ENCODE data around the gene CISD1.

CISD1 gene

DNA sequence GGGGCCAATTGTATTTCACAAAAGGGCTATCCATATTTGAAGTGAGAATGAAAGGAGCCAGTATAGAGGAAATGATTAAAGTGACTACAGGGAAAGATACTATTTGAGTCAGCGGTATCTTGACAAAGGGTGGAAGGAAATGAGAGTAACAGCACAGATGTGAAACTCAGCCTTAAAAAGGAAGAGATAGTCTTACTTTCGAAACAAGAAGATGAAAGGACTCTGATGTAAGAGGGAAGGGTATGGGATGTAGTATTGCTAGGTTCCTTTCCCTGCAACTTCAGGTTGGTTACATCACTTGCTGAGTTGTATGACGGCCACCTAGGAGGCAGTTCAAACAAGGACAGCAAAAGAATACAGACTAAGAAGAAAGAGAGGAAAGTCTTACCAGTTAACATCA, 13.7 kb downstream of the CISD1 start:
- H2BK12ac ChIP-seq (ENCODE audit: low read length) = no peak overlapping the region
- H3K14ac ChIP-seq (ENCODE audit: low read length) = no peak overlapping the region
- H3K36me3 ChIP-seq (ENCODE audit: control insufficient read depth in 1 of 2, insufficient read depth in 2 of 2, low read length in 2 of 2) = peaks cover 0 to 2% of the 10 kb centered on the region in 2 experiments
- H2AFZ ChIP-seq (ENCODE audit: insufficient read depth, low read length, poor library complexity) = no peak overlapping the region
- H3K18ac ChIP-seq (ENCODE audit: low read length) = no peak overlapping the region
- peak; percentile 19 to 78 for DNase-seq
- no peak overlapping the region for H2BK120ac ChIP-seq (ENCODE audit: insufficient read depth, low read length, poor library complexity)
- H3K9ac ChIP-seq (ENCODE audit: low read length) = no peak overlapping the region
- H3K9me3 ChIP-seq (ENCODE audit: insufficient read depth, low read depth, low read length) = no peaks in the 10 kb centered on the region
- H3K27me3 ChIP-seq (ENCODE audit: insufficient read depth, low read length) = no peaks in the 10 kb centered on the region
- H3K4ac ChIP-seq (ENCODE audit: low read depth, low read length) = no peak overlapping the region
- no peak overlapping the region for H3K27ac ChIP-seq (ENCODE audit: low read depth, low read length)
- H4K8ac ChIP-seq (ENCODE audit: low read depth, low read length) = no peak overlapping the region
- no peak overlapping the region for H3K23ac ChIP-seq (ENCODE audit: low read length)
- no peak overlapping the region for H3K4me2 ChIP-seq (ENCODE audit: low read length)
- H3K4me1 ChIP-seq (ENCODE audit: control insufficient read depth in 1 of 2, insufficient read depth in 2 of 2, low read length in 2 of 2) = no peaks in the 10 kb centered on the region
- no peaks in the 10 kb centered on the region for H3K79me2 ChIP-seq (ENCODE audit: control insufficient read depth, insufficient read depth, low read length, poor library complexity)
- WGBS (ENCODE audit: extremely low coverage, insufficient coverage, insufficient read length) = no CpG with 5 or more reads among the region's 3 CpGs
- no peak overlapping the region for H3K4me3 ChIP-seq (ENCODE audit: low read depth, low read length)
- H4K91ac ChIP-seq (ENCODE audit: low read depth, low read length) = no peak overlapping the region
- H2AK5ac ChIP-seq (ENCODE audit: low read length) = no peak overlapping the region
- no peak overlapping the region for H4K12ac ChIP-seq (ENCODE audit: low read depth, low read length)
- H3K79me1 ChIP-seq (ENCODE audit: low read length) = no peaks in the 10 kb centered on the region
- no peak overlapping the region for H2BK5ac ChIP-seq (ENCODE audit: low read depth, low read length, poor library complexity)

DNA sequence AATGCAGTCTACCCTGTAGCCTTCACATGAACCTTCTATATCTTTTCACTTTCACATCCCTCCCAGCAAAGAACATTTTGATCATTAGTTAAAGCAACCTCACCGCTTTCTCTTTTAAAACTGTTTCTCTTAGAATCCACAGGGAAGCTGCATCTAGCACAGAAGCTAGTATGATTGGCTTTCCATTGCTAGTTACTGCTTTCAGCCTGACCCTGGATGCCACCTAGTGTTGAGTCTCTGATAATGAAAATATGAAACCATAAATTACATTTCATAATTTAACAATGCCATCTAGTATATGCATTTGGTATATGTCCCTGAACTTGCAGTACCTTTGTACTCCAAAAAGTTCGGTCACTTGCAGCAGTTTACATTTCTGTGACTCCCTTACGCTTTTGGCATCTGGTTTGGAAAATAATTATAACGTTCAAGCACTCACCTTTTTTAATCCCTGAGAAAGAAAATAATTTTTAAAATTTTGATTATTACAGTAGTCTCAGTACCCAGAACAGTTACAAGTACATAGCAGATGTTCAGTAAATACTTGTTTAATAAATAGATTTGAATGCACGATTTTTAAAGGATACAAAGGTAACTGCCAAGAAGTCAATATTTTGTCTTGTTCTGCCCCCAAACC, 22.7 kb downstream of the CISD1 start:
- no peak overlapping the region for H2AK5ac ChIP-seq (ENCODE audit: low read length)
- no peaks in the 10 kb centered on the region for H3K27me3 ChIP-seq (ENCODE audit: insufficient read depth, low read length)
- no peak overlapping the region for H3K27ac ChIP-seq (ENCODE audit: low read depth, low read length)
- no peak overlapping the region for H3K18ac ChIP-seq (ENCODE audit: low read length)
- H4K12ac ChIP-seq (ENCODE audit: low read depth, low read length) = no peak overlapping the region
- no peak overlapping the region for H3K4me2 ChIP-seq (ENCODE audit: low read length)
- H3K4ac ChIP-seq (ENCODE audit: low read depth, low read length) = no peak overlapping the region
- H3K4me1 ChIP-seq (ENCODE audit: control insufficient read depth in 1 of 2, insufficient read depth in 2 of 2, low read length in 2 of 2) = no peaks in the 10 kb centered on the region
- no peak overlapping the region for H2AFZ ChIP-seq (ENCODE audit: insufficient read depth, low read length, poor library complexity)
- no peak overlapping the region for H4K8ac ChIP-seq (ENCODE audit: low read depth, low read length)
- no CpG with 5 or more reads among the region's 5 CpGs for WGBS (ENCODE audit: extremely low coverage, insufficient coverage, insufficient read length)
- no peaks in the 10 kb centered on the region for H3K79me1 ChIP-seq (ENCODE audit: low read length)
- no peaks in the 10 kb centered on the region for H3K9me3 ChIP-seq (ENCODE audit: insufficient read depth, low read depth, low read length)
- H3K9ac ChIP-seq (ENCODE audit: low read length) = no peak overlapping the region
- DNase-seq = peak; percentile 17 to 74
- H2BK12ac ChIP-seq (ENCODE audit: low read length) = no peak overlapping the region
- H2BK120ac ChIP-seq (ENCODE audit: insufficient read depth, low read length, poor library complexity) = no peak overlapping the region
- peaks cover 0 to 2% of the 10 kb centered on the region in 2 experiments for H3K36me3 ChIP-seq (ENCODE audit: control insufficient read depth in 1 of 2, insufficient read depth in 2 of 2, low read length in 2 of 2)
- H3K14ac ChIP-seq (ENCODE audit: low read length) = no peak overlapping the region
- no peaks in the 10 kb centered on the region for H3K79me2 ChIP-seq (ENCODE audit: control insufficient read depth, insufficient read depth, low read length, poor library complexity)
- no peak overlapping the region for H3K23ac ChIP-seq (ENCODE audit: low read length)
- H4K91ac ChIP-seq (ENCODE audit: low read depth, low read length) = no peak overlapping the region
- H3K4me3 ChIP-seq (ENCODE audit: low read depth, low read length) = no peak overlapping the region
- no peak overlapping the region for H2BK5ac ChIP-seq (ENCODE audit: low read depth, low read length, poor library complexity)

DNA sequence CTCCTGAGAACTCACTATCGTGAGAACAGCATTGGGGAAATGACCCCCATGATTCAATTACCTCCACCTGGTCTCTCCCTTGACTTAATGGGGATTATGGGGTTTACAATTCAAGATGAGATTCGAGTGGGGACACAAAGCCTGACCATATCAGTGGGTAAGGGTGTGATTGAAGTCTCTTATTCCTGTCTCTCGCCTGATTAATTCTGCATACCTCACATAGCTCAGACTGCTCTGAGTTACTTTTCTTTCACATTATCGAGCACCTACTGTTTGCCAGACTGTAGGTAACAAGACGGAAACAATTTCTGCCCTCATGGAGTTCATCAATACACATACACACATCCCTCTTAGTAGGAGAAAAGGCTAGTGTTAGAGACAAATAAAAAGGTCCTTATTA, 25.0 kb downstream of the CISD1 start:
- no peak overlapping the region for H3K27ac ChIP-seq (ENCODE audit: low read depth, low read length)
- no peak for DNase-seq
- no peaks in the 10 kb centered on the region for H3K79me1 ChIP-seq (ENCODE audit: low read length)
- no peak overlapping the region for H4K8ac ChIP-seq (ENCODE audit: low read depth, low read length)
- H3K18ac ChIP-seq (ENCODE audit: low read length) = no peak overlapping the region
- H3K4ac ChIP-seq (ENCODE audit: low read depth, low read length) = no peak overlapping the region
- no peaks in the 10 kb centered on the region for H3K36me3 ChIP-seq (ENCODE audit: control insufficient read depth in 1 of 2, insufficient read depth in 2 of 2, low read length in 2 of 2)
- no peak overlapping the region for H2BK12ac ChIP-seq (ENCODE audit: low read length)
- no peaks in the 10 kb centered on the region for H3K27me3 ChIP-seq (ENCODE audit: insufficient read depth, low read length)
- no peak overlapping the region for H2AFZ ChIP-seq (ENCODE audit: insufficient read depth, low read length, poor library complexity)
- no peak overlapping the region for H3K4me3 ChIP-seq (ENCODE audit: low read depth, low read length)
- no peak overlapping the region for H2AK5ac ChIP-seq (ENCODE audit: low read length)
- no peaks in the 10 kb centered on the region for H3K9me3 ChIP-seq (ENCODE audit: insufficient read depth, low read depth, low read length)
- no peak overlapping the region for H3K4me2 ChIP-seq (ENCODE audit: low read length)
- H3K14ac ChIP-seq (ENCODE audit: low read length) = no peak overlapping the region
- no peak overlapping the region for H3K9ac ChIP-seq (ENCODE audit: low read length)
- H3K4me1 ChIP-seq (ENCODE audit: control insufficient read depth in 1 of 2, insufficient read depth in 2 of 2, low read length in 2 of 2) = no peaks in the 10 kb centered on the region
- no peak overlapping the region for H2BK5ac ChIP-seq (ENCODE audit: low read depth, low read length, poor library complexity)
- H2BK120ac ChIP-seq (ENCODE audit: insufficient read depth, low read length, poor library complexity) = no peak overlapping the region
- no peak overlapping the region for H4K12ac ChIP-seq (ENCODE audit: low read depth, low read length)
- no CpG with 5 or more reads among the region's 5 CpGs for WGBS (ENCODE audit: extremely low coverage, insufficient coverage, insufficient read length)
- no peak overlapping the region for H4K91ac ChIP-seq (ENCODE audit: low read depth, low read length)
- H3K23ac ChIP-seq (ENCODE audit: low read length) = no peak overlapping the region
- H3K79me2 ChIP-seq (ENCODE audit: control insufficient read depth, insufficient read depth, low read length, poor library complexity) = no peaks in the 10 kb centered on the region

DNA sequence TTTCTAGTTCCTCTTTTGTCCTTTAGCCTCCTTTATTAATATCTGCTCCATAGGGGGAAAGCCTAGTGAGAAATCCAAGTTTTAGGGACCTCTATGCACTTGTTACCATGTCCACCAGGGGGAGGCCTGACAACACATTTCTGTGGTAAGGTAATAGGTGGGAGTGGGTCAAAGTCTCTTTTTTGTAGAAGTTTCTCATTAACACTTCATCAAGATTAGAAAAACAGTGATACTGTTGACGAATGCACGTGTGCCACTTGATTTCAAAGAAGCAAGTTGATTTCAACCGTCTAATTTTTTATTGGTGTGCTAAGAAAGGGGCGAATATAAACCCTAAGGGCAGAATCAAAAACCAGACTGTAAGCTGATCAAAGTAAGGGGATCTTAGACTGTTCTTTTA, 30.6 kb downstream of the CISD1 start:
- Histone ChIP-seq H3K23ac (ENCODE audit: low read length) (no peak overlapping the region), H2BK120ac (ENCODE audit: insufficient read depth, low read length, poor library complexity) (no peak overlapping the region), H4K8ac (ENCODE audit: low read depth, low read length) (no peak overlapping the region), H2BK12ac (ENCODE audit: low read length) (no peak overlapping the region), H3K27ac (ENCODE audit: low read depth, low read length) (no peak overlapping the region), H4K12ac (ENCODE audit: low read depth, low read length) (no peak overlapping the region), H3K9me3 (ENCODE audit: insufficient read depth, low read depth, low read length) (no peaks in the 10 kb centered on the region), H2AK5ac (ENCODE audit: low read length) (no peak overlapping the region), H2BK5ac (ENCODE audit: low read depth, low read length, poor library complexity) (no peak overlapping the region), H3K14ac (ENCODE audit: low read length) (no peak overlapping the region), H3K27me3 (ENCODE audit: insufficient read depth, low read length) (no peaks in the 10 kb centered on the region), H3K4ac (ENCODE audit: low read depth, low read length) (no peak overlapping the region), H3K79me2 (ENCODE audit: control insufficient read depth, insufficient read depth, low read length, poor library complexity) (no peaks in the 10 kb centered on the region), H3K4me2 (ENCODE audit: low read length) (no peak overlapping the region), H3K36me3 (ENCODE audit: control insufficient read depth in 1 of 2, insufficient read depth in 2 of 2, low read length in 2 of 2) (no peaks in the 10 kb centered on the region), H3K79me1 (ENCODE audit: low read length) (no peaks in the 10 kb centered on the region), H3K18ac (ENCODE audit: low read length) (no peak overlapping the region), H4K91ac (ENCODE audit: low read depth, low read length) (no peak overlapping the region), H3K4me3 (ENCODE audit: low read depth, low read length) (no peak overlapping the region), H3K4me1 (ENCODE audit: control insufficient read depth in 1 of 2, insufficient read depth in 2 of 2, low read length in 2 of 2) (no peaks in the 10 kb centered on the region), H3K9ac (ENCODE audit: low read length) (no peak overlapping the region), H2AFZ (ENCODE audit: insufficient read depth, low read length, poor library complexity) (no peak overlapping the region)
- DNase-seq = peak; percentile 46 to 74
- WGBS (ENCODE audit: extremely low coverage, insufficient coverage, insufficient read length) = no CpG with 5 or more reads among the region's 4 CpGs

Data from trophoblast cell (in vitro differentiated cells and primary cell).